H1 (cell line): Measurements from ENCODE around the gene CSRP3. TPM values are rescaled to one million over a fixed set of nuclear protein-coding genes. Genes with fewer than 3 reads are reported as not detected.
A peak's percentile ranks its signal among the peaks of the same experiment; 100 is the strongest.

Source experiments
- CTCF ChIA-PET: fragments of 300-600 bp; sonication (Branson Sonifier 250); formaldehyde crosslinking; loops from one replicate; lab custom pipeline; 2021; ENCODE audit not compliant: partially characterized antibody; lab: Charles Lee
- POLR2A ChIA-PET: fragments of 300-600 bp; sonication (Branson Sonifier 250); formaldehyde crosslinking; loops from one replicate; lab custom pipeline; 2021; ENCODE audit warnings: inconsistent platforms; ENCODE audit not compliant: partially characterized antibody; lab: Charles Lee
- DNase-seq, 2 experiments: peaks; one replicate each; pipeline versions ENCODE4 v3.0.0 to v3.0.0-alpha.2; 2010 to 2022; ENCODE audit warnings: low spot score in 2 of 2, low read depth in 1 of 2, mixed read lengths in 1 of 2
- FAIRE-seq: peaks from 2 replicates; lab custom pipeline; 2011; peaks lifted over from hg19 to GRCh38; lab: Jason Lieb, UNC
- H2AFZ ChIP-seq: 2 replicates; pipeline ENCODE4 v1.8.1; 2012; ENCODE audit warnings: low read length, inconsistent platforms
- H2AK5ac ChIP-seq: 2 replicates; pipeline ENCODE4 v1.6.1; 2013; ENCODE audit warnings: low read depth, low read length
- H2BK120ac ChIP-seq: replicated peaks from 2 replicates; pipeline ENCODE3; 2013; ENCODE audit warnings: low read depth, low read length, inconsistent platforms
- H2BK12ac ChIP-seq: 2 replicates; pipeline ENCODE4 v1.6.1; 2013; ENCODE audit warnings: low read depth, low read length
- H2BK15ac ChIP-seq: 2 replicates; pipeline ENCODE4 v1.6.1; 2013; ENCODE audit warnings: low read length
- H2BK20ac ChIP-seq: 2 replicates; pipeline ENCODE4 v1.6.1; 2013; ENCODE audit warnings: low read length
- H2BK5ac ChIP-seq: 2 replicates; pipeline ENCODE4 v1.6.1; 2013; ENCODE audit warnings: low read depth, low read length
- H3K14ac ChIP-seq: 2 replicates; pipeline ENCODE4 v1.6.1; 2013; ENCODE audit warnings: inconsistent platforms; ENCODE audit not compliant: insufficient read length
- H3K18ac ChIP-seq: 2 replicates; pipeline ENCODE4 v1.6.1; 2013; ENCODE audit warnings: low read length; ENCODE audit errors: extremely low read depth
- H3K23ac ChIP-seq: 2 replicates; pipeline ENCODE4 v1.6.1; 2013; ENCODE audit warnings: inconsistent platforms; ENCODE audit not compliant: insufficient read length
- H3K23me2 ChIP-seq: 2 replicates; pipeline ENCODE4 v1.6.1; 2013; ENCODE audit warnings: low read depth, low read length
- H3K27ac ChIP-seq: 2 replicates; pipeline ENCODE4 v1.6.1; 2011; ENCODE audit warnings: low read depth, low read length, inconsistent platforms
- H3K27me3 ChIP-seq, 4 experiments: replicated peaks in 1 of 4; 1 replicate in 1 of 4; 2 replicates in 3 of 4; pipeline versions ENCODE4 v1.6.1 to v1.8.1; 2011 to 2013; ENCODE audit warnings: low read length in 3 of 4, mild to moderate bottlenecking in 3 of 4, inconsistent platforms in 2 of 4, mixed read lengths in 2 of 4, moderate library complexity in 1 of 4; ENCODE audit not compliant: control insufficient read depth in 3 of 4, insufficient read depth in 3 of 4; ENCODE audit errors: extremely low read depth in 1 of 4
- H3K36me3 ChIP-seq, 4 experiments: 2 replicates each; pipeline versions ENCODE4 v1.6.1 to v1.8.1; 2011 to 2013; ENCODE audit warnings: mild to moderate bottlenecking in 4 of 4, low read length in 3 of 4, moderate library complexity in 2 of 4, control low read depth in 1 of 4, inconsistent platforms in 1 of 4; ENCODE audit not compliant: insufficient read depth in 4 of 4, control insufficient read depth in 2 of 4
- H3K4ac ChIP-seq: replicated peaks from 2 replicates; pipeline ENCODE3; 2013; ENCODE audit warnings: low read length, low read depth, mixed read lengths, inconsistent platforms; ENCODE audit not compliant: insufficient read length
- H3K4me1 ChIP-seq, 4 experiments: replicated peaks in 1 of 4; 1 replicate in 1 of 4; 2 replicates in 3 of 4; pipeline versions ENCODE4 v1.6.1 to v1.8.1; 2011 to 2013; ENCODE audit warnings: low read length in 3 of 4, inconsistent platforms in 2 of 4, mixed read lengths in 1 of 4; ENCODE audit not compliant: insufficient read depth in 4 of 4, control insufficient read depth in 3 of 4
- H3K4me2 ChIP-seq, 2 experiments: 2 replicates each; pipeline versions ENCODE4 v1.6.1 to v1.8.1; 2011 to 2013; ENCODE audit warnings: low read depth in 2 of 2, low read length in 2 of 2, control low read depth in 1 of 2, inconsistent platforms in 1 of 2, mild to moderate bottlenecking in 1 of 2; ENCODE audit not compliant: insufficient read depth in 1 of 2
- H3K4me3 ChIP-seq, 4 experiments: fragments of 200-600, 300-600 bp in 1 of 4; sonication (generic), shearing (Covaris generic), sonication (Bioruptor Twin) in 1 of 4; 2 replicates each; pipeline versions ENCODE4 v1.5.1 to v1.8.1; 2011 to 2016; ENCODE audit warnings: low read length in 4 of 4, low read depth in 3 of 4, control low read depth in 2 of 4, inconsistent platforms in 2 of 4, mild to moderate bottlenecking in 2 of 4, mixed read lengths in 1 of 4, moderate library complexity in 1 of 4; ENCODE audit not compliant: insufficient read depth in 2 of 4; ENCODE audit errors: extremely low read depth in 1 of 4
- H3K56ac ChIP-seq: replicated peaks from 2 replicates; pipeline ENCODE3; 2013; ENCODE audit warnings: low read depth, mild to moderate bottlenecking, mixed read lengths, low read length, inconsistent platforms; ENCODE audit not compliant: insufficient read length
- H3K79me1 ChIP-seq: 2 replicates; pipeline ENCODE4 v1.6.1; 2013; ENCODE audit warnings: low read depth, low read length, control low read depth
- H3K79me2 ChIP-seq, 2 experiments: 2 replicates each; pipeline versions ENCODE4 v1.6.1 to v1.8.1; 2012 to 2013; ENCODE audit warnings: low read length in 2 of 2, mild to moderate bottlenecking in 2 of 2, inconsistent platforms in 1 of 2; ENCODE audit not compliant: insufficient read depth in 2 of 2, control insufficient read depth in 1 of 2
- H3K9ac ChIP-seq, 4 experiments: replicated peaks in 1 of 4; 1 replicate in 1 of 4; 2 replicates in 3 of 4; pipeline versions ENCODE4 v1.6.1 to v1.8.1; 2011 to 2013; ENCODE audit warnings: low read depth in 3 of 4, low read length in 3 of 4, control low read depth in 2 of 4, mild to moderate bottlenecking in 2 of 4, moderate library complexity in 2 of 4, inconsistent platforms in 1 of 4; ENCODE audit errors: extremely low read depth in 1 of 4
- H3K9me3 ChIP-seq, 2 experiments: 2 replicates each; pipeline versions ENCODE4 v1.6.1 to v1.8.1; 2012 to 2013; ENCODE audit warnings: mild to moderate bottlenecking in 2 of 2, moderate library complexity in 2 of 2, control low read depth in 1 of 2, inconsistent platforms in 1 of 2, low read depth in 1 of 2, low read length in 1 of 2, mixed read lengths in 1 of 2; ENCODE audit not compliant: insufficient read depth in 2 of 2
- H4K20me1 ChIP-seq, 2 experiments: replicated peaks in 1 of 2; 2 replicates each; pipeline versions ENCODE3 to v1.8.1; 2011 to 2013; ENCODE audit warnings: inconsistent platforms in 2 of 2, low read length in 2 of 2, mild to moderate bottlenecking in 1 of 2; ENCODE audit not compliant: insufficient read depth in 2 of 2, control insufficient read depth in 1 of 2
- H4K5ac ChIP-seq: 2 replicates; pipeline ENCODE4 v1.6.1; 2013; ENCODE audit warnings: low read length, low read depth, mixed read lengths, inconsistent platforms; ENCODE audit not compliant: insufficient read length
- H4K8ac ChIP-seq: 2 replicates; pipeline ENCODE4 v1.8.0; 2013; ENCODE audit warnings: mild to moderate bottlenecking, moderate library complexity, low read length, inconsistent platforms; ENCODE audit not compliant: insufficient read depth; ENCODE audit errors: extremely low read depth
- H4K91ac ChIP-seq: replicated peaks from 2 replicates; pipeline ENCODE3; 2013; ENCODE audit warnings: low read length, mixed read lengths, inconsistent platforms; ENCODE audit not compliant: insufficient read length
- CBX8 ChIP-seq: fragments of 300-800, 300-1000 bp; sonication (generic); IDR thresholded peaks from 2 replicates; pipeline ENCODE4 v1.7.1; 2016; ENCODE audit warnings: low read depth, low read length, borderline replicate concordance
- POU5F1 ChIP-seq: IDR thresholded peaks from 2 replicates; pipeline ENCODE4 v1.6.1; 2011; ENCODE audit warnings: low read depth, mild to moderate bottlenecking, low read length, moderate library complexity
- SAP30 ChIP-seq: fragments of 300-600 bp; sonication (generic); IDR thresholded peaks from 2 replicates; pipeline ENCODE4 v1.7.1; 2012; ENCODE audit warnings: low read length, moderate library complexity, mild to moderate bottlenecking, inconsistent platforms; ENCODE audit not compliant: insufficient read depth, insufficient replicate concordance
- SUZ12 ChIP-seq: fragments of 200-600 bp; sonication (generic); IDR thresholded peaks from 2 replicates; pipeline ENCODE4 v1.6.1; 2012; ENCODE audit warnings: mild to moderate bottlenecking, inconsistent platforms, low read length, moderate library complexity, mixed read lengths
- TBP ChIP-seq: IDR thresholded peaks from 2 replicates; pipeline ENCODE4 v1.6.1; 2011; ENCODE audit warnings: low read depth, low read length, improper control_type of control experiment
- WGBS, 2 experiments: shearing (Covaris generic) in 1 of 2; methylation state at CpG; one replicate each; pipeline versions ENCODE4 v1.1.6 to v1.1.7; 2013 to 2015; ENCODE audit warnings: low lambda C conversion rate in 2 of 2, mixed read lengths in 2 of 2, inconsistent platforms in 1 of 2, low coverage in 1 of 2, missing lambda C conversion rate in 1 of 2; ENCODE audit not compliant: insufficient replicate concordance in 2 of 2, insufficient coverage in 1 of 2, insufficient read length in 1 of 2; ENCODE audit errors: extremely low coverage in 1 of 2, missing lambda C conversion rate in 1 of 2; 5-methylcytosine and 5-hydroxymethylcytosine counted together
- polyA plus RNA-seq, 7 experiments: library from polyadenylated mRNA; depleted of rRNA in 3 of 7; stranded (reverse) in 5 of 7; unstranded in 2 of 7; fragments of >200 nt in 5 of 7; fragments of 200-250 nt in 2 of 7; gene quantifications; 1 replicate in 5 of 7; 2 replicates in 1 of 7; 4 replicates in 1 of 7; pipeline versions ENCODE4 v1.2.1 to v1.2.3, GENCODE V29; 2011 to 2013; ENCODE audit warnings: missing spikeins in 2 of 7, mixed read lengths in 2 of 7
- total RNA-seq: library from RNA; stranded (reverse); fragmentation: NEBNext Ultra II Directional; extraction: Animal tissue kit (Norgen Biotek cat#: 25700); gene quantifications from 2 replicates; pipeline ENCODE4 v1.2.1, GENCODE V29; 2021

Gene CSRP3
- total and polyA plus RNA-seq, 2 of the 8 experiments (the other 6 are each of a cell fraction or from before 2014, with no cell fraction given) = not detected

GRCh38 chr11:19243143-19243542 lies 41.4 kb upstream of the CSRP3 start:
- Histone ChIP-seq H2BK120ac (no peak overlapping the region), H4K20me1 (no peaks in the 10 kb centered on the region), H3K14ac (no peak overlapping the region), H3K4me1 (peaks cover 0 to 7% (median 3%) of the 10 kb centered on the region in 4 experiments; a peak in 3 of 7 replicates), H2BK15ac (no peak overlapping the region), H2BK5ac (no peak overlapping the region), H4K91ac (no peak overlapping the region), H3K4me3 (peak overlapping the region in 1 of 4 experiments; percentile 78; a peak in 1 of 8 replicates), H3K9ac (no peak overlapping the region), H3K56ac (no peak overlapping the region), H3K79me1 (no peaks in the 10 kb centered on the region), H3K36me3 (no peaks in the 10 kb centered on the region; a peak in 1 of 8 replicates), H3K4me2 (peak overlapping the region; percentile 94 to 100), H3K4ac (no peak overlapping the region), H4K5ac (no peak overlapping the region), H2BK12ac (no peak overlapping the region), H2AK5ac (no peak overlapping the region), H3K23ac (no peak overlapping the region), H4K8ac (no peak overlapping the region), H2AFZ (no peak overlapping the region), H3K79me2 (no peaks in the 10 kb centered on the region), H3K23me2 (peaks cover 13% of the 10 kb centered on the region), H3K27ac (no peak overlapping the region), H3K27me3 (peaks cover 9 to 28% (median 20%) of the 10 kb centered on the region in 4 experiments), H3K9me3 (peaks cover 0 to 2% of the 10 kb centered on the region in 2 experiments; a peak in 1 of 4 replicates), H2BK20ac (no peak overlapping the region), H3K18ac (no peak overlapping the region)
- POLR2A ChIA-PET = interaction anchor here (2.0 kb wide), 1 partner anchor 10 kb away, joined by 9 read pairs; no protein-coding TSS in a partner anchor
- CTCF ChIA-PET = interaction anchor here (0.9 to 1.1 kb wide), 3 partner anchors 10 to 164 kb away, joined by 3 to 5 read pairs (median 4); no protein-coding TSS in a partner anchor
- no peak for DNase-seq
- FAIRE-seq = no peak
- WGBS, 2 experiments = 66% methylated on average over 5 of the region's 5 CpGs; no CpG with 5 or more reads in 1 of the 2 experiments
- TF ChIP-seq SAP30 = no peak
- 0 out of 2 replicates have a peak, but pooled peaks have one; percentile 10 for TF ChIP-seq SUZ12
- TF ChIP-seq TBP = no peak
- no peak for TF ChIP-seq CBX8
- TF ChIP-seq POU5F1 = no peak
